ENCODE results near the gene DMBT1.
A peak's percentile ranks its signal among the peaks of the same experiment; 100 is the strongest.
"Not testable (repeated sequence)": the region's sequence is repeated elsewhere in the genome, so short reads cannot be mapped to it uniquely, and the experiment has no call there.

The DMBT1 gene

GRCh38 chr10:122549636-122550035 is 10.9 kb upstream of the DMBT1 start:
- DNase-seq = no peak

GRCh38 chr10:122550427-122550826 is 10.1 kb upstream of the DMBT1 start:
- no peak for DNase-seq

- no peak for DNase-seq
Observed at GRCh38 chr10:122550983-122551382, 9.6 kb upstream of the DMBT1 start.

- peak; percentile 22 for DNase-seq
Observed at GRCh38 chr10:122551450-122551849, 9.1 kb upstream of the DMBT1 start.

- DNase-seq = no peak
Observed at GRCh38 chr10:122553341-122553740, 7.2 kb upstream of the DMBT1 start.

GRCh38 chr10:122554131-122555036 is 6.2 kb upstream of the DMBT1 start:
- DNase-seq = no peak

GRCh38 chr10:122555442-122555841 is 5.1 kb upstream of the DMBT1 start:
- DNase-seq = no peak

GRCh38 chr10:122557516-122557915 is 3.0 kb upstream of the DMBT1 start:
- no peak for DNase-seq

GRCh38 chr10:122558452-122558851 is 2.1 kb upstream of the DMBT1 start:
- DNase-seq = no peak

GRCh38 chr10:122559228-122559627 is 1.3 kb upstream of the DMBT1 start:
- no peak for DNase-seq

- no peak for DNase-seq
Observed at GRCh38 chr10:122561212-122561611, 658 bp downstream of the DMBT1 start.

GRCh38 chr10:122561792-122562191 is 1.2 kb downstream of the DMBT1 start:
- no peak for DNase-seq

- DNase-seq = no peak
Observed at GRCh38 chr10:122564980-122565379, 4.4 kb downstream of the DMBT1 start.

- DNase-seq = peak; percentile 64
Observed at GRCh38 chr10:122565766-122566206, 5.2 kb downstream of the DMBT1 start.

GRCh38 chr10:122566632-122567031 is 6.1 kb downstream of the DMBT1 start:
- DNase-seq = no peak

- DNase-seq = no peak
Observed at GRCh38 chr10:122567056-122567660, 6.6 kb downstream of the DMBT1 start.

- no peak for DNase-seq
Observed at GRCh38 chr10:122568551-122568950, 8.0 kb downstream of the DMBT1 start.

GRCh38 chr10:122570920-122571319 is 10.4 kb downstream of the DMBT1 start:
- no peak for DNase-seq

GRCh38 chr10:122571892-122572291 is 11.3 kb downstream of the DMBT1 start:
- DNase-seq = no peak

GRCh38 chr10:122575776-122576175 is 15.2 kb downstream of the DMBT1 start:
- no peak for DNase-seq

GRCh38 chr10:122576291-122576690 is 15.7 kb downstream of the DMBT1 start:
- no peak for DNase-seq

GRCh38 chr10:122577311-122577885 is 16.8 kb downstream of the DMBT1 start:
- DNase-seq = no peak

- DNase-seq = not testable (repeated sequence)
Observed at GRCh38 chr10:122586070-122586469, 25.5 kb downstream of the DMBT1 start.

All from activated effector memory CD4-positive, alpha-beta T cell treated with Interleukin-2 at 50 U/mL for 16 hours (primary cell).